CD14-positive monocyte (primary cell): ENCODE data around the gene HMGCS2. TPM values are rescaled to one million over a fixed set of nuclear protein-coding genes. Genes with fewer than 3 reads are reported as not detected.
A peak's percentile ranks its signal among the peaks of the same experiment; 100 is the strongest.

ENCODE experiments used
- DNase-seq, 3 donors: peaks; one replicate each; pipeline ENCODE4 v3.0.0-alpha.2; 2011 to 2022
- H2AFZ ChIP-seq: 2 replicates; pipeline ENCODE4 v1.6.0; 2012; ENCODE audit warnings: mild to moderate bottlenecking, low read depth, low read length, inconsistent platforms; ENCODE audit not compliant: insufficient read depth, poor library complexity, severe bottlenecking
- H3K27ac ChIP-seq, 2 donors: 1 replicate in 1 of 2; 2 replicates in 1 of 2; pipeline ENCODE4 v1.5.1; 2012 to 2013; ENCODE audit warnings: low read length in 2 of 2, control low read depth in 1 of 2, inconsistent platforms in 1 of 2, low read depth in 1 of 2, mild to moderate bottlenecking in 1 of 2
- H3K27me3 ChIP-seq, 2 donors: one replicate each; pipeline versions ENCODE4 v1.6.0 to v1.6.1; 2011 to 2013; ENCODE audit warnings: low read length in 2 of 2; ENCODE audit not compliant: control insufficient read depth in 2 of 2, insufficient read depth in 2 of 2
- H3K36me3 ChIP-seq, 2 donors: replicated peaks in 1 of 2; 1 replicate in 1 of 2; 2 replicates in 1 of 2; pipeline versions ENCODE4 v1.5.1 to v1.6.1; 2012 to 2013; ENCODE audit warnings: low read length in 2 of 2, control low read depth in 1 of 2, inconsistent platforms in 1 of 2, mild to moderate bottlenecking in 1 of 2; ENCODE audit not compliant: insufficient read depth in 2 of 2, control insufficient read depth in 1 of 2
- H3K4me1 ChIP-seq, 2 donors: 1 replicate in 1 of 2; 2 replicates in 1 of 2; pipeline versions ENCODE4 v1.5.1 to v1.6.1; 2012 to 2013; ENCODE audit warnings: low read length in 2 of 2, control low read depth in 1 of 2, inconsistent platforms in 1 of 2, mild to moderate bottlenecking in 1 of 2, moderate library complexity in 1 of 2; ENCODE audit not compliant: insufficient read depth in 2 of 2, control insufficient read depth in 1 of 2
- H3K4me2 ChIP-seq: replicated peaks from 2 replicates; pipeline ENCODE3; 2012; ENCODE audit warnings: low read length, moderate library complexity, mild to moderate bottlenecking; ENCODE audit not compliant: poor library complexity, severe bottlenecking; ENCODE audit errors: extremely low read depth
- H3K4me3 ChIP-seq, 3 experiments: fragments of 200-600 bp in 1 of 3; sonication (generic) in 1 of 3; replicated peaks in 1 of 3; 1 replicate in 2 of 3; 2 replicates in 1 of 3; pipeline ENCODE4 v1.5.1; 2011 to 2013; ENCODE audit warnings: low read length in 3 of 3, mild to moderate bottlenecking in 3 of 3, control low read depth in 2 of 3, low read depth in 2 of 3, inconsistent platforms in 1 of 3, moderate library complexity in 1 of 3
- H3K79me2 ChIP-seq: 2 replicates; pipeline ENCODE4 v1.6.0; 2012; ENCODE audit warnings: mild to moderate bottlenecking, control low read depth, inconsistent platforms, low read length, moderate library complexity; ENCODE audit not compliant: insufficient read depth
- H3K9ac ChIP-seq: 2 replicates; pipeline ENCODE4 v1.6.0; 2017; ENCODE audit warnings: low read length, mild to moderate bottlenecking; ENCODE audit not compliant: insufficient read depth, poor library complexity, severe bottlenecking
- H3K9me3 ChIP-seq, 2 donors: replicated peaks in 1 of 2; 1 replicate in 1 of 2; 2 replicates in 1 of 2; pipeline versions ENCODE4 v1.5.1 to v1.6.1; 2012 to 2013; ENCODE audit warnings: low read length in 2 of 2, control low read depth in 1 of 2; ENCODE audit not compliant: control insufficient read depth in 1 of 2, insufficient read depth in 1 of 2
- H4K20me1 ChIP-seq: 2 replicates; pipeline ENCODE4 v1.6.0; 2012; ENCODE audit warnings: mild to moderate bottlenecking, low read length, control low read depth, moderate library complexity; ENCODE audit not compliant: insufficient read depth
- H3K27ac Mint-ChIP-seq, 7 donors: one replicate each; pipeline ENCODE4 v1.8.0; 2020; ENCODE audit warnings: mild to moderate bottlenecking in 7 of 7, mixed read lengths in 7 of 7, moderate library complexity in 6 of 7, inconsistent platforms in 2 of 7
- H3K27me3 Mint-ChIP-seq, 3 donors: one replicate each; pipeline ENCODE4 v1.8.0; 2021 to 2022; ENCODE audit warnings: low read depth in 3 of 3, mild to moderate bottlenecking in 3 of 3, mixed read lengths in 3 of 3, moderate library complexity in 3 of 3, inconsistent platforms in 1 of 3
- H3K36me3 Mint-ChIP-seq, 2 donors: one replicate each; pipeline ENCODE4 v1.8.0; 2020; ENCODE audit warnings: mixed read lengths in 2 of 2, inconsistent platforms in 1 of 2, mild to moderate bottlenecking in 1 of 2
- H3K4me1 Mint-ChIP-seq: one replicate; pipeline ENCODE4 v1.8.0; 2020; ENCODE audit warnings: mild to moderate bottlenecking, mixed read lengths
- H3K4me3 Mint-ChIP-seq, 2 donors: one replicate each; pipeline ENCODE4 v1.8.0; 2020; ENCODE audit warnings: mild to moderate bottlenecking in 2 of 2, mixed read lengths in 2 of 2, moderate library complexity in 1 of 2
- H3K9me3 Mint-ChIP-seq, 7 donors: one replicate each; pipeline ENCODE4 v1.8.0; 2020 to 2022; ENCODE audit warnings: mixed read lengths in 7 of 7, mild to moderate bottlenecking in 6 of 7, moderate library complexity in 6 of 7, inconsistent platforms in 2 of 7
- CTCF ChIP-seq: fragments of 200-600 bp; IDR thresholded peaks from one replicate; pipeline ENCODE4 v1.8.0; 2022; ENCODE audit warnings: antibody characterized with exemption, mild to moderate bottlenecking
- WGBS: methylation state at CpG from one replicate; pipeline ENCODE4 v1.1.5; 2013; ENCODE audit warnings: missing lambda C conversion rate; ENCODE audit not compliant: insufficient coverage; 5-methylcytosine and 5-hydroxymethylcytosine counted together
- intact Hi-C, 2 donors: fragments of 100-400 bp; cut with micrococcal nuclease; formaldehyde crosslinking; loops; one replicate each; pipeline versions ENCODE4 v1.15.0 to v1.15.1; 2023
- polyA plus RNA-seq, 3 donors: library from polyadenylated mRNA; depleted of rRNA in 1 of 3; unstranded in 2 of 3; stranded (reverse) in 1 of 3; fragments of 300-500 nt in 2 of 3; fragments of >200 nt in 1 of 3; fragmentation: Illumina TruSeq in 2 of 3; gene quantifications; 1 replicate in 2 of 3; 2 replicates in 1 of 3; pipeline ENCODE4 v1.2.3, GENCODE V29; 2012 to 2021

HMGCS2 gene
- polyA plus RNA-seq, 3 donors: not detected

- no peak for TF ChIP-seq CTCF
Observed at GRCh38 chr1:119725626-119726025, 43.1 kb downstream of the HMGCS2 start.

GRCh38 chr1:119724611-119725218 lies 44.0 kb downstream of the HMGCS2 start:
- H3K4me1 ChIP-seq: no peaks in the 10 kb centered on the region
- H3K4me2 ChIP-seq: no peak overlapping the region
- H3K4me3 ChIP-seq: no peak overlapping the region
- peaks cover 0 to 36% of the 10 kb centered on the region in 2 donors for H3K36me3 ChIP-seq
- no peak for TF ChIP-seq CTCF
- 36% methylated on average over 3 of the region's 8 CpGs for WGBS
- no peak overlapping the region for H3K27ac ChIP-seq
- H3K79me2 ChIP-seq: peaks cover 4% of the 10 kb centered on the region
- no peaks in the 10 kb centered on the region for H4K20me1 ChIP-seq
- H3K9ac ChIP-seq: no peak overlapping the region
- Mint-ChIP-seq H3K4me3 (no peak overlapping the region), H3K4me1 (peaks cover 12% of the 10 kb centered on the region), H3K27me3 (peaks cover 0 to 2% (median 1%) of the 10 kb centered on the region in 3 donors), H3K9me3 (no peaks in the 10 kb centered on the region), H3K36me3 (peaks cover 32 to 39% of the 10 kb centered on the region in 2 donors), H3K27ac (peak overlapping the region in 1 of 7 donors; percentile 12)
- no peaks in the 10 kb centered on the region for H3K27me3 ChIP-seq
- H3K9me3 ChIP-seq: no peaks in the 10 kb centered on the region
- no peak overlapping the region for H2AFZ ChIP-seq
- intact Hi-C loops: no loop called here
- DNase-seq: no peak

More at GRCh38 chr1:119725626-119726025, 43.1 kb downstream of the HMGCS2 start:
- Mint-ChIP-seq H3K36me3 (peaks cover 34 to 42% of the 10 kb centered on the region in 2 donors), H3K9me3 (no peaks in the 10 kb centered on the region), H3K27me3 (peaks cover 0 to 2% (median 1%) of the 10 kb centered on the region in 3 donors), H3K27ac (peak overlapping the region in 1 of 7 donors; percentile 55), H3K4me3 (no peak overlapping the region), H3K4me1 (peaks cover 12% of the 10 kb centered on the region)
- Histone ChIP-seq H3K27me3 (no peaks in the 10 kb centered on the region), H3K79me2 (no peaks in the 10 kb centered on the region), H3K4me3 (no peak overlapping the region), H3K4me2 (no peak overlapping the region), H3K36me3 (peaks cover 0 to 43% of the 10 kb centered on the region in 2 donors), H3K9ac (no peak overlapping the region), H4K20me1 (no peaks in the 10 kb centered on the region), H3K27ac (no peak overlapping the region), H3K9me3 (no peaks in the 10 kb centered on the region), H3K4me1 (no peaks in the 10 kb centered on the region), H2AFZ (no peak overlapping the region)
- no peak for DNase-seq
- intact Hi-C loops: no loop called here
- 100% methylated on average over 4 of the region's 5 CpGs for WGBS
